BE2C (cell line): ENCODE data around the gene SRP72.
"Not testable (repeated sequence)": the region's sequence is repeated elsewhere in the genome, so short reads cannot be mapped to it uniquely, and the experiment has no call there.

Experiments used
- DNase-seq: peaks from one replicate; pipeline ENCODE4 v3.0.0-alpha.2; 2020
- H3K27me3 ChIP-seq: fragments of 250-450 bp; sonication (Bioruptor Pico); 2 replicates; pipeline ENCODE4 v1.5.1; 2020; ENCODE audit warnings: mild to moderate bottlenecking
- H3K36me3 ChIP-seq: fragments of 250-450 bp; sonication (Bioruptor Pico); 2 replicates; pipeline ENCODE4 v1.5.1; 2020; ENCODE audit warnings: mild to moderate bottlenecking
- H3K4me1 ChIP-seq: fragments of 250-450 bp; sonication (Bioruptor Pico); 2 replicates; pipeline ENCODE4 v1.5.1; 2020
- H3K4me3 ChIP-seq: 2 replicates; pipeline ENCODE4 v1.5.1; 2011; ENCODE audit warnings: low read depth, low read length
- H3K9me3 ChIP-seq: fragments of 250-450 bp; sonication (Bioruptor Pico); 2 replicates; pipeline ENCODE4 v1.5.1; 2020
- TF ChIP-seq, protein P1 (sequence below): IDR thresholded peaks from 2 replicates; pipeline ENCODE4 v1.5.1; 2012; ENCODE audit warnings: mild to moderate bottlenecking, low read depth, low read length

Gene SRP72

DNA sequence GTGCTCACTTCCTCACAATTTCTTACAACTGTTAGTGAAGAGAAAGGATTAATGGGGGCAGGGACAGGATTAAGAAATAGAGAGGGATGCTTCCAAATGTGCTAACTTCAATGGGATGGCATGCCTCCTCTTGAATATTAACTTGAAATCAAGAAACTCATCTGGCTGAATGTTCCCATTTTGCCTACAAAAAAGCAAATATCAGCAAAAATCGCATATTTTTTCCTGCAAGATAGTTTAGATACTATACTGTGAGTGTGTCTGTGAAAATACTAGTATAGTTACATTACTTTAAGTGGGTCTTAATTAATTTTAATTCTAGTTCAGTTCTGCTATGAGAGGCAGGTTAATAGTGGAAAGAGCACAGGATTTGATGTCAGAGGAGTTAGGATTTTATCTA lies 26.4 kb upstream of the SRP72 start:
- Histone ChIP-seq H3K36me3 (peaks cover 52% of the 10 kb centered on the region), H3K4me1 (no peaks in the 10 kb centered on the region; the same call in 1 of the 2 replicates)

DNA sequence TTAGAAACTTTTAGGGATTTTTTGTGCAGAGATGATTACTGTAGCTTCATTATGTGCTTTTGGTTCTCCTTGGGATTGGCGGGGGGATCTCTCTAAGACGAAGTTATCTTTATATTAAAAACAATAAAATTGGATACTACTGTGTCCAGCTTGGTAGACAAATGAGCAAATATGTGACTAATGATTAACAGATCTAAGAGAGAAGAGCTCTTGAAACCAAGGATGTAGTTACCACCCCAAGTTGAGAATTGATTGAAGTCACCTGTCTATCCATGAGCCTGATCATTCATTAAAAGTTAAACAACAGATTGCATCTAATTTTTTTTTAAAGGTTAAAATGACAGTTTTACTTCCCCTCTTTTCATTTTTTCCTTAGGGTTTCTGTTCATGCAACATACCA lies 22.7 kb upstream of the SRP72 start:
- Histone ChIP-seq H3K4me1 (no peaks in the 10 kb centered on the region; the same call in 1 of the 2 replicates), H3K9me3 (no peaks in the 10 kb centered on the region), H3K4me3 (no peak overlapping the region), H3K27me3 (no peaks in the 10 kb centered on the region), H3K36me3 (peaks cover 89% of the 10 kb centered on the region)
- DNase-seq: no peak
- TF ChIP-seq, protein P1, sequence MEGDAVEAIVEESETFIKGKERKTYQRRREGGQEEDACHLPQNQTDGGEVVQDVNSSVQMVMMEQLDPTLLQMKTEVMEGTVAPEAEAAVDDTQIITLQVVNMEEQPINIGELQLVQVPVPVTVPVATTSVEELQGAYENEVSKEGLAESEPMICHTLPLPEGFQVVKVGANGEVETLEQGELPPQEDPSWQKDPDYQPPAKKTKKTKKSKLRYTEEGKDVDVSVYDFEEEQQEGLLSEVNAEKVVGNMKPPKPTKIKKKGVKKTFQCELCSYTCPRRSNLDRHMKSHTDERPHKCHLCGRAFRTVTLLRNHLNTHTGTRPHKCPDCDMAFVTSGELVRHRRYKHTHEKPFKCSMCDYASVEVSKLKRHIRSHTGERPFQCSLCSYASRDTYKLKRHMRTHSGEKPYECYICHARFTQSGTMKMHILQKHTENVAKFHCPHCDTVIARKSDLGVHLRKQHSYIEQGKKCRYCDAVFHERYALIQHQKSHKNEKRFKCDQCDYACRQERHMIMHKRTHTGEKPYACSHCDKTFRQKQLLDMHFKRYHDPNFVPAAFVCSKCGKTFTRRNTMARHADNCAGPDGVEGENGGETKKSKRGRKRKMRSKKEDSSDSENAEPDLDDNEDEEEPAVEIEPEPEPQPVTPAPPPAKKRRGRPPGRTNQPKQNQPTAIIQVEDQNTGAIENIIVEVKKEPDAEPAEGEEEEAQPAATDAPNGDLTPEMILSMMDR: no peak

More for the DNA sequence above, 26.4 kb upstream of the SRP72 start:
- TF ChIP-seq, protein P1: no peak
- Histone ChIP-seq H3K4me3 (no peak overlapping the region), H3K27me3 (no peaks in the 10 kb centered on the region), H3K9me3 (no peaks in the 10 kb centered on the region)
- DNase-seq: no peak

DNA sequence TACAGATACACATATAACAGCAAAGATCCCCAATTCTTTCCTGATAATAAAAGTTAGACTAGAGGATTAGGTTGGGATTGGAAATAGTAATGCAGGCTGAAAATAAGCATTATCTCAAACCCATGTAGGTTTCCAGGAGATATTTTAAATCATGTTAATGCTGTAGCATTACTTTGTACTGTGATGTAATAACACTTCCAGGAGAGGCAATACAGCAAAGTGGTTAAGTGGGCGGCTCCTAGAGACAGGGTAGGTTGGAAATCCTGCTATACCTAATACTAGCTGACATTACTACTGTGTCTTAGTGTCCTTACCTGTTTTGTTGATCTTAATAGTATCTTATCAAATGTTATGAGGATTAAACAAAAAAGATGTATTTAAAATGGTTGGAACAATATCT lies 21.7 kb upstream of the SRP72 start:
- DNase-seq: no peak
- no peak overlapping the region for H3K4me3 ChIP-seq
- no peaks in the 10 kb centered on the region; the same call in 1 of the 2 replicates for H3K4me1 ChIP-seq
- H3K9me3 ChIP-seq: no peaks in the 10 kb centered on the region
- H3K36me3 ChIP-seq: peaks cover 98% of the 10 kb centered on the region
- TF ChIP-seq, protein P1: no peak
- no peaks in the 10 kb centered on the region for H3K27me3 ChIP-seq

DNA sequence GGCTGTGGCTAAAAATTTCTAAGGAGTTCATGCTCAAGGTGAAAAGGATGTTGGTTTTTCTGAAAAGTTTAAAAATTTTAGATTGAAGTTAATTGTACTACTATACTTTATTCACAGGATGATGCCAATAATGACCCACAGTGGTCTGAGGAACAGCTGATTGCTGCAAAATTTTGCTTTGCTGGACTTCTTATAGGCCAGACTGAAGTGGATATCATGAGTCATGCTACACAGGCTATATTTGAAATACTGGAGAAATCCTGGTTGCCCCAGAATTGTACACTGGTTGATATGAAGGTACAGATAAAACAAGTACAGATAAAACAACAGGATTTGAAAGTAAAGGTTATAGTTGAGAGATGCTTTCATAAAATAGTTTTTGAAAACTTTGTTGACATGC lies 19.1 kb upstream of the SRP72 start:
- peaks cover 97% of the 10 kb centered on the region for H3K36me3 ChIP-seq

DNA sequence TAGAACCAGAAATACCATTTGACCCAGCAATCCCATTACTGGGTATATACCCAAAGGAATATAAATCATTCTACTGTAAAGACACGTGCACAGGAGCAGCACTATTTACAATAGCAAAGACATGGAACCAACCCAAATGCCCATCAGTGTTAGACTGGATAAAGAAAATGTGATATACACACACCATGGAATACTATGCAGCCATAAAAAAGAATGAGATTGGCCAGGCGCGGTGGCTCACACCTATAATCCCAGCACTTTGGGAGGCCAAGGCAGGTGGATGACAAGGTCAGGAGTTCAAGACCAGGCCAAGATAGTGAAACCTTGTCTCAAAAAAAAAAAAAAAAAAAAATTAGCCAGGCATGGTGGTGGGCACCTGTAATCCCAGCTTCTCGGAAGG lies 17.9 kb upstream of the SRP72 start:
- not testable (repeated sequence) for DNase-seq, H3K4me1 ChIP-seq, H3K9me3 ChIP-seq, H3K27me3 ChIP-seq, H3K4me3 ChIP-seq
- peaks cover 97% of the 10 kb centered on the region for H3K36me3 ChIP-seq

More for the DNA sequence above, 19.1 kb upstream of the SRP72 start:
- DNase-seq: no peak
- no peak overlapping the region for H3K4me3 ChIP-seq
- H3K9me3 ChIP-seq: no peaks in the 10 kb centered on the region
- H3K4me1 ChIP-seq: no peaks in the 10 kb centered on the region; the same call in 1 of the 2 replicates
- H3K27me3 ChIP-seq: no peaks in the 10 kb centered on the region
- TF ChIP-seq, protein P1: no peak

DNA sequence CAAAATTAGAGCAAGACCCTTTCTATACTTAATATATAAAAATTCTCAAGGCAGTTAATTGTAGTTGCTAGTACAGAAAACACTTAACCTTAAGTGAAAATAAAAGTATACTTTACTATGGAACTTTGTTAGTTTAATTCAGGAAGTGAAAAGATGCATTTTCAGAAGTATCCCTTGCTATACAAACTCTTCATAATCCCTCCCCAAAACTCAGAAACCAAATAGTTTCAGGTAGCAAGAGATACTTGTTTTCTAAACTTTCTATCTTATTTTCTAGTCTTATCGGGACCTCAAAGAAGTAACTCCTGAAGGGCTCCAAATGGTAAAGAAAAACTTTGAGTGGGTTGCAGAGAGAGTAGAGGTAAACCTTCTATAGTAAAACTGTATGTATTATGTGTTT lies 17.1 kb upstream of the SRP72 start:
- Histone ChIP-seq H3K9me3 (no peaks in the 10 kb centered on the region), H3K4me1 (no peaks in the 10 kb centered on the region), H3K36me3 (peaks cover 96% of the 10 kb centered on the region), H3K27me3 (no peaks in the 10 kb centered on the region), H3K4me3 (no peak overlapping the region)
- no peak for DNase-seq
- TF ChIP-seq, protein P1: no peak

DNA sequence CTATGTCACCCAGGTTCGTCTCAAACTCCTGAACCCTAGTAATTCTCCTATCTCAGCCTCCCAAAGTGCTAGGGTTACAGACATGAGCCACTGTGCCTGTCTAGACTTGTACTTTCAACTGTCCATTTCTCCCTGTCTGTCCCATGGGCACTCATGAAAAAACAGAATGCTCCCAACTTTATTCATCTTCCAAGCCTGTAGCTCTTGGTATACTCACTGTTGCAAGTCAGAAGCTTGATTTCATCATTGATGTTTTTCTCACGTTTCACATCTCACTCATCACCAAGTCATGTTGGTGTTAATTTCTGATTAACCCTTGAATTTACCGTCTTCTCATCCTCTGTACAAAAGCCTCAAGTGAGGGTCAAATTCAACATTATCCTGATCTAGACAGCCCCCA lies 7.3 kb upstream of the SRP72 start:
- Histone ChIP-seq H3K36me3 (peaks cover 80% of the 10 kb centered on the region), H3K9me3 (no peaks in the 10 kb centered on the region), H3K27me3 (no peaks in the 10 kb centered on the region), H3K4me3 (no peak overlapping the region), H3K4me1 (no peaks in the 10 kb centered on the region)
- DNase-seq: no peak
- TF ChIP-seq, protein P1: no peak
